BE2C (cell line): ENCODE results near the gene INO80.

Experiments
- DNase-seq: peaks from one replicate; pipeline ENCODE4 v3.0.0-alpha.2; 2020
- H3K27me3 ChIP-seq: fragments of 250-450 bp; sonication (Bioruptor Pico); 2 replicates; pipeline ENCODE4 v1.5.1; 2020; ENCODE audit warnings: mild to moderate bottlenecking
- H3K36me3 ChIP-seq: fragments of 250-450 bp; sonication (Bioruptor Pico); 2 replicates; pipeline ENCODE4 v1.5.1; 2020; ENCODE audit warnings: mild to moderate bottlenecking
- H3K4me1 ChIP-seq: fragments of 250-450 bp; sonication (Bioruptor Pico); 2 replicates; pipeline ENCODE4 v1.5.1; 2020
- H3K4me3 ChIP-seq: 2 replicates; pipeline ENCODE4 v1.5.1; 2011; ENCODE audit warnings: low read depth, low read length
- H3K9me3 ChIP-seq: fragments of 250-450 bp; sonication (Bioruptor Pico); 2 replicates; pipeline ENCODE4 v1.5.1; 2020
- CTCF ChIP-seq: IDR thresholded peaks from 2 replicates; pipeline ENCODE4 v1.5.1; 2012; ENCODE audit warnings: mild to moderate bottlenecking, low read depth, low read length

The INO80 gene

GRCh38 chr15:40943764-40944365, 172.2 kb downstream of the INO80 start:
- DNase-seq = no peak
- Histone ChIP-seq H3K9me3 (no peaks in the 10 kb centered on the region), H3K27me3 (no peaks in the 10 kb centered on the region), H3K4me3 (no peak overlapping the region), H3K4me1 (peaks cover 7% of the 10 kb centered on the region), H3K36me3 (no peaks in the 10 kb centered on the region)
- TF ChIP-seq CTCF = no peak

GRCh38 chr15:40942878-40943277, 173.2 kb downstream of the INO80 start:
- Histone ChIP-seq H3K27me3 (no peaks in the 10 kb centered on the region), H3K36me3 (no peaks in the 10 kb centered on the region), H3K9me3 (no peaks in the 10 kb centered on the region), H3K4me1 (peaks cover 7% of the 10 kb centered on the region), H3K4me3 (no peak overlapping the region)
- DNase-seq = no peak
- TF ChIP-seq CTCF = no peak

GRCh38 chr15:40942337-40942854, 173.7 kb downstream of the INO80 start:
- no peak for TF ChIP-seq CTCF
- Histone ChIP-seq H3K4me1 (peaks cover 7% of the 10 kb centered on the region), H3K4me3 (peak overlapping the region; percentile 61), H3K27me3 (no peaks in the 10 kb centered on the region), H3K36me3 (no peaks in the 10 kb centered on the region), H3K9me3 (no peaks in the 10 kb centered on the region)
- DNase-seq = no peak

- Histone ChIP-seq H3K27me3 (no peaks in the 10 kb centered on the region), H3K4me1 (peaks cover 7% of the 10 kb centered on the region), H3K4me3 (peak overlapping the region; percentile 61), H3K9me3 (no peaks in the 10 kb centered on the region), H3K36me3 (no peaks in the 10 kb centered on the region)
- TF ChIP-seq CTCF = peak; percentile 26
- DNase-seq = peak; percentile 82
These were observed 174.3 kb downstream of the INO80 start for GRCh38 chr15:40941528-40942336.

- Histone ChIP-seq H3K4me3 (peak overlapping the region; percentile 61), H3K9me3 (no peaks in the 10 kb centered on the region), H3K4me1 (peaks cover 7% of the 10 kb centered on the region), H3K36me3 (no peaks in the 10 kb centered on the region), H3K27me3 (no peaks in the 10 kb centered on the region)
- DNase-seq = no peak
- TF ChIP-seq CTCF = no peak
These were observed 175.0 kb downstream of the INO80 start for GRCh38 chr15:40941068-40941527.
